Ishikawa (cell line): ENCODE measurements around the gene LCNL1.
A peak's percentile ranks its signal among the peaks of the same experiment; 100 is the strongest.

Experiments
- CEBPB ChIP-seq: IDR thresholded peaks from 2 replicates; pipeline ENCODE4 v1.6.1; 2012
- CREB1 ChIP-seq: IDR thresholded peaks from 2 replicates; pipeline ENCODE4 v1.6.1; 2012; ENCODE audit warnings: low read depth
- EGR1 ChIP-seq: IDR thresholded peaks from 2 replicates; pipeline ENCODE4 v1.6.1; 2012
- EP300 ChIP-seq: IDR thresholded peaks from 2 replicates; pipeline ENCODE4 v1.6.1; 2012; ENCODE audit warnings: borderline replicate concordance
- FOXM1 ChIP-seq: IDR thresholded peaks from 2 replicates; pipeline ENCODE4 v1.6.1; 2012; ENCODE audit warnings: low read depth, borderline replicate concordance
- MAX ChIP-seq: IDR thresholded peaks from 2 replicates; pipeline ENCODE4 v1.6.1; 2012
- NFIC ChIP-seq: IDR thresholded peaks from 2 replicates; pipeline ENCODE4 v1.6.1; 2012
- RAD21 ChIP-seq: IDR thresholded peaks from 2 replicates; pipeline ENCODE4 v1.6.1; 2012; ENCODE audit warnings: low read depth
- REST ChIP-seq: IDR thresholded peaks from 2 replicates; pipeline ENCODE4 v1.6.1; 2012; ENCODE audit warnings: low read depth, mild to moderate bottlenecking
- TAF1 ChIP-seq: IDR thresholded peaks from 2 replicates; pipeline ENCODE4 v1.6.1; 2012; ENCODE audit warnings: low read depth, mild to moderate bottlenecking
- TCF12 ChIP-seq: IDR thresholded peaks from 2 replicates; pipeline ENCODE4 v1.6.1; 2012; ENCODE audit warnings: low read depth
- TEAD4 ChIP-seq: IDR thresholded peaks from 2 replicates; pipeline ENCODE4 v1.6.1; 2012
- USF1 ChIP-seq: IDR thresholded peaks from 2 replicates; pipeline ENCODE4 v1.6.1; 2012
- YY1 ChIP-seq: IDR thresholded peaks from 2 replicates; pipeline ENCODE4 v1.6.1; 2012; ENCODE audit warnings: low read depth
- ZBTB7A ChIP-seq: IDR thresholded peaks from 2 replicates; pipeline ENCODE4 v1.6.1; 2012; ENCODE audit warnings: low read depth

The LCNL1 gene

GRCh38 chr9:136963341-136963740 lies 19.5 kb upstream of the LCNL1 start:
- TF ChIP-seq EP300, result no peak
- no peak for TF ChIP-seq RAD21
- TF ChIP-seq CEBPB, result no peak
- TF ChIP-seq ZBTB7A, result no peak
- TF ChIP-seq USF1, result no peak
- TF ChIP-seq TEAD4, result no peak
- TF ChIP-seq CREB1, result no peak
- no peak for TF ChIP-seq TAF1
- no peak for TF ChIP-seq YY1
- TF ChIP-seq MAX, result no peak
- TF ChIP-seq TCF12, result no peak
- TF ChIP-seq FOXM1, result no peak
- TF ChIP-seq EGR1, result no peak
- no peak for TF ChIP-seq REST
- no peak for TF ChIP-seq NFIC

GRCh38 chr9:136963751-136964150 lies 19.0 kb upstream of the LCNL1 start:
- TF ChIP-seq USF1 (no peak), NFIC (no peak), CREB1 (no peak), REST (no peak), EP300 (no peak), TCF12 (no peak), FOXM1 (no peak), TEAD4 (no peak), TAF1 (no peak), MAX (no peak), RAD21 (no peak)

GRCh38 chr9:136964171-136964689 lies 18.6 kb upstream of the LCNL1 start:
- TF ChIP-seq RAD21 (no peak), REST (peak; percentile 41; the same call in 1 of the 2 replicates)

- TF ChIP-seq CREB1, result no peak
- no peak for TF ChIP-seq TCF12
- TF ChIP-seq TAF1, result no peak
- TF ChIP-seq MAX, result no peak
Observed at GRCh38 chr9:136964833-136965422, 17.9 kb upstream of the LCNL1 start.
